ENCODE results near the gene TUBA8. TPM values are rescaled to one million over a fixed set of nuclear protein-coding genes. Genes with fewer than 3 reads are reported as not detected.

Gene TUBA8
- total and polyA plus RNA-seq, 7 experiments from 2014 or later: 0.33 to 3.5 (median 3.1) TPM

GRCh38 chr22:18066181-18066859 is 44.3 kb upstream of the TUBA8 start:
- H3K4me1 Mint-ChIP-seq: peaks cover 0 to 3% (median 0%) of the 10 kb centered on the region in 7 donors
- H3K36me3 Mint-ChIP-seq: no peaks in the 10 kb centered on the region
- intact Hi-C loops (cut with micrococcal nuclease): no loop called here

GRCh38 chr22:18067121-18067520 is 43.5 kb upstream of the TUBA8 start:
- intact Hi-C loops (cut with micrococcal nuclease): no loop called here
- peaks cover 0 to 2% (median 0%) of the 10 kb centered on the region in 11 donors for H3K9me3 Mint-ChIP-seq
- Histone ChIP-seq H3K4me3 (ENCODE audit: low read length) (no peak overlapping the region), H3K27ac (ENCODE audit: low read depth, low read length) (no peak overlapping the region), H3K27me3 (ENCODE audit: control insufficient read depth in 2 of 2, insufficient read depth in 2 of 2, low read length in 2 of 2) (no peaks in the 10 kb centered on the region), H3K36me3 (ENCODE audit: control insufficient read depth in 2 of 3, insufficient read depth in 3 of 3, low read length in 3 of 3) (no peaks in the 10 kb centered on the region), H3K9me3 (ENCODE audit: control insufficient read depth in 2 of 3, low read length in 3 of 3) (no peaks in the 10 kb centered on the region), H3K4me1 (ENCODE audit: control insufficient read depth in 2 of 2, insufficient read depth in 2 of 2, low read length in 2 of 2) (no peaks in the 10 kb centered on the region)
- DNase-seq: no peak
- ATAC-seq: no peak
- H3K27me3 Mint-ChIP-seq: peaks cover 38 to 50% (median 41%) of the 10 kb centered on the region in 5 donors
- ChIA-PET CTCF (no interaction called here), POLR2A (no interaction called here)
- H3K27ac Mint-ChIP-seq: no peak overlapping the region
- no peaks in the 10 kb centered on the region for H3K36me3 Mint-ChIP-seq
- peaks cover 0 to 3% (median 0%) of the 10 kb centered on the region in 7 donors for H3K4me1 Mint-ChIP-seq
- H3K4me3 Mint-ChIP-seq: no peak overlapping the region

More at GRCh38 chr22:18066181-18066859, 44.3 kb upstream of the TUBA8 start:
- H3K4me3 Mint-ChIP-seq: no peak overlapping the region
- no peak overlapping the region for H3K27ac ChIP-seq (ENCODE audit: low read depth, low read length)
- ChIA-PET POLR2A (no interaction called here), CTCF (interaction anchor here (1.7 kb wide), 1 partner anchor 9 kb away, joined by 6 read pairs; no protein-coding TSS in a partner anchor)
- no peak for DNase-seq
- no peak for ATAC-seq
- H3K9me3 Mint-ChIP-seq: peaks cover 0 to 2% (median 0%) of the 10 kb centered on the region in 11 donors
- H3K4me1 ChIP-seq (ENCODE audit: control insufficient read depth in 2 of 2, insufficient read depth in 2 of 2, low read length in 2 of 2): no peaks in the 10 kb centered on the region
- no peaks in the 10 kb centered on the region for H3K9me3 ChIP-seq (ENCODE audit: control insufficient read depth in 2 of 3, low read length in 3 of 3)
- H3K4me3 ChIP-seq (ENCODE audit: low read length): no peak overlapping the region
- H3K27me3 ChIP-seq (ENCODE audit: control insufficient read depth in 2 of 2, insufficient read depth in 2 of 2, low read length in 2 of 2): no peaks in the 10 kb centered on the region
- no peaks in the 10 kb centered on the region for H3K36me3 ChIP-seq (ENCODE audit: control insufficient read depth in 2 of 3, insufficient read depth in 3 of 3, low read length in 3 of 3)
- H3K27ac Mint-ChIP-seq: peak overlapping the region in 1 of 9 donors; percentile 60
- H3K27me3 Mint-ChIP-seq: peaks cover 38 to 51% (median 41%) of the 10 kb centered on the region in 5 donors

GRCh38 chr22:18067548-18068341 is 42.9 kb upstream of the TUBA8 start:
- ChIA-PET CTCF (no interaction called here), POLR2A (no interaction called here)
- Mint-ChIP-seq H3K27ac (no peak overlapping the region), H3K36me3 (no peaks in the 10 kb centered on the region), H3K4me1 (peaks cover 0 to 3% (median 0%) of the 10 kb centered on the region in 7 donors), H3K27me3 (peaks cover 38 to 50% (median 41%) of the 10 kb centered on the region in 5 donors), H3K9me3 (peaks cover 0 to 2% (median 0%) of the 10 kb centered on the region in 11 donors), H3K4me3 (peak overlapping the region in 1 of 10 donors; percentile 49)
- DNase-seq: no peak
- H3K36me3 ChIP-seq (ENCODE audit: control insufficient read depth in 2 of 3, insufficient read depth in 3 of 3, low read length in 3 of 3): no peaks in the 10 kb centered on the region
- ATAC-seq: no peak
- H3K4me1 ChIP-seq (ENCODE audit: control insufficient read depth in 2 of 2, insufficient read depth in 2 of 2, low read length in 2 of 2): no peaks in the 10 kb centered on the region
- H3K27me3 ChIP-seq (ENCODE audit: control insufficient read depth in 2 of 2, insufficient read depth in 2 of 2, low read length in 2 of 2): no peaks in the 10 kb centered on the region
- intact Hi-C loops (cut with micrococcal nuclease): no loop called here
- no peak overlapping the region for H3K4me3 ChIP-seq (ENCODE audit: low read length)
- no peak overlapping the region for H3K27ac ChIP-seq (ENCODE audit: low read depth, low read length)
- H3K9me3 ChIP-seq (ENCODE audit: control insufficient read depth in 2 of 3, low read length in 3 of 3): no peaks in the 10 kb centered on the region

GRCh38 chr22:18068381-18068988 is 42.1 kb upstream of the TUBA8 start:
- ATAC-seq: no peak
- Histone ChIP-seq H3K9me3 (ENCODE audit: control insufficient read depth in 2 of 3, low read length in 3 of 3) (no peaks in the 10 kb centered on the region), H3K36me3 (ENCODE audit: control insufficient read depth in 2 of 3, insufficient read depth in 3 of 3, low read length in 3 of 3) (no peaks in the 10 kb centered on the region), H3K4me3 (ENCODE audit: low read length) (no peak overlapping the region), H3K27ac (ENCODE audit: low read depth, low read length) (no peak overlapping the region), H3K4me1 (ENCODE audit: control insufficient read depth in 2 of 2, insufficient read depth in 2 of 2, low read length in 2 of 2) (no peaks in the 10 kb centered on the region), H3K27me3 (ENCODE audit: control insufficient read depth in 2 of 2, insufficient read depth in 2 of 2, low read length in 2 of 2) (no peaks in the 10 kb centered on the region)
- Mint-ChIP-seq H3K4me1 (peaks cover 0 to 3% (median 0%) of the 10 kb centered on the region in 7 donors), H3K27ac (no peak overlapping the region), H3K27me3 (peaks cover 38 to 49% (median 41%) of the 10 kb centered on the region in 5 donors), H3K36me3 (no peaks in the 10 kb centered on the region), H3K4me3 (no peak overlapping the region), H3K9me3 (peaks cover 0 to 2% (median 0%) of the 10 kb centered on the region in 11 donors)
- ChIA-PET POLR2A (no interaction called here), CTCF (no interaction called here)
- no peak for DNase-seq
- intact Hi-C loops (cut with micrococcal nuclease): no loop called here

- Mint-ChIP-seq H3K9me3 (peaks cover 0 to 2% (median 0%) of the 10 kb centered on the region in 11 donors), H3K36me3 (no peaks in the 10 kb centered on the region), H3K27ac (no peak overlapping the region), H3K4me3 (no peak overlapping the region), H3K4me1 (peaks cover 0 to 3% (median 0%) of the 10 kb centered on the region in 7 donors), H3K27me3 (peaks cover 33 to 47% (median 41%) of the 10 kb centered on the region in 5 donors)
- ChIA-PET CTCF (interaction anchor here (0.6 kb wide), 1 partner anchor 76 kb away, joined by 4 read pairs; no protein-coding TSS in a partner anchor), POLR2A (interaction anchor here (0.7 kb wide), 1 partner anchor 9 kb away, joined by 3 read pairs; the partner anchor contains the start of gene PEX26)
- no peaks in the 10 kb centered on the region for H3K36me3 ChIP-seq (ENCODE audit: control insufficient read depth in 2 of 3, insufficient read depth in 3 of 3, low read length in 3 of 3)
- H3K27me3 ChIP-seq (ENCODE audit: control insufficient read depth in 2 of 2, insufficient read depth in 2 of 2, low read length in 2 of 2): no peaks in the 10 kb centered on the region
- intact Hi-C loops (cut with micrococcal nuclease): no loop called here
- no peak overlapping the region for H3K27ac ChIP-seq (ENCODE audit: low read depth, low read length)
- no peaks in the 10 kb centered on the region for H3K9me3 ChIP-seq (ENCODE audit: control insufficient read depth in 2 of 3, low read length in 3 of 3)
- ATAC-seq: no peak
- no peak for DNase-seq
- H3K4me3 ChIP-seq (ENCODE audit: low read length): no peak overlapping the region
- no peaks in the 10 kb centered on the region for H3K4me1 ChIP-seq (ENCODE audit: control insufficient read depth in 2 of 2, insufficient read depth in 2 of 2, low read length in 2 of 2)
Measured at GRCh38 chr22:18069041-18069440, 41.6 kb upstream of the TUBA8 start.

- no peaks in the 10 kb centered on the region for H3K27me3 ChIP-seq (ENCODE audit: control insufficient read depth in 2 of 2, insufficient read depth in 2 of 2, low read length in 2 of 2)
- no peak overlapping the region for H3K27ac ChIP-seq (ENCODE audit: low read depth, low read length)
- ChIA-PET POLR2A (no interaction called here), CTCF (no interaction called here)
- intact Hi-C loops (cut with micrococcal nuclease): no loop called here
- H3K4me1 Mint-ChIP-seq: peaks cover 0 to 3% (median 0%) of the 10 kb centered on the region in 7 donors
- peaks cover 0 to 2% (median 0%) of the 10 kb centered on the region in 11 donors for H3K9me3 Mint-ChIP-seq
- no peak for DNase-seq
- no peaks in the 10 kb centered on the region for H3K36me3 Mint-ChIP-seq
- no peak for ATAC-seq
- no peaks in the 10 kb centered on the region for H3K4me1 ChIP-seq (ENCODE audit: control insufficient read depth in 2 of 2, insufficient read depth in 2 of 2, low read length in 2 of 2)
- no peak overlapping the region for H3K27ac Mint-ChIP-seq
- H3K27me3 Mint-ChIP-seq: peaks cover 23 to 42% (median 33%) of the 10 kb centered on the region in 5 donors
- H3K4me3 ChIP-seq (ENCODE audit: low read length): no peak overlapping the region
- no peaks in the 10 kb centered on the region for H3K36me3 ChIP-seq (ENCODE audit: control insufficient read depth in 2 of 3, insufficient read depth in 3 of 3, low read length in 3 of 3)
- H3K4me3 Mint-ChIP-seq: no peak overlapping the region
- H3K9me3 ChIP-seq (ENCODE audit: control insufficient read depth in 2 of 3, low read length in 3 of 3): no peaks in the 10 kb centered on the region
Measured at GRCh38 chr22:18070041-18070440, 40.6 kb upstream of the TUBA8 start.

Data from naive thymus-derived CD4-positive, alpha-beta T cell (primary cell).